ENCODE results near the gene ERN1.

ERN1 gene

DNA sequence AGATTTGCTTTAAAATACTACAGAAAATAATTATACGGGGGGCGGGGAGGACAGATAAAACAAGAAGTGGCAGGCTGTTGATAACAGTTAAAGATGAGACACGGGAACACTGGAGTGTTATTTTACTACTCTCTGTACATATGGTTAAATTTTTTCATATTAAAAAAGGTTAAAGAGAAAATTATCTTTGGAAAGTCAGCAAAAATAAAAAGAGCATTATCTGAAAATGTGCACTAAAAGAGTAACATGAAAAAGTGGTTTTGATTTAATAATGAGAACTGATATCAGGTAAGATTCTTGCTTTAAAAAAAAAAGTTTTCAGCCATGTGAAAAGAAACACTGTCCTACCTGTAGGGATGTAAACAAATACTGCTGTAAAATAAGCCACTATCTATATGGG is 46.9 kb downstream of the ERN1 start:
- DNase-seq = no peak

DNA sequence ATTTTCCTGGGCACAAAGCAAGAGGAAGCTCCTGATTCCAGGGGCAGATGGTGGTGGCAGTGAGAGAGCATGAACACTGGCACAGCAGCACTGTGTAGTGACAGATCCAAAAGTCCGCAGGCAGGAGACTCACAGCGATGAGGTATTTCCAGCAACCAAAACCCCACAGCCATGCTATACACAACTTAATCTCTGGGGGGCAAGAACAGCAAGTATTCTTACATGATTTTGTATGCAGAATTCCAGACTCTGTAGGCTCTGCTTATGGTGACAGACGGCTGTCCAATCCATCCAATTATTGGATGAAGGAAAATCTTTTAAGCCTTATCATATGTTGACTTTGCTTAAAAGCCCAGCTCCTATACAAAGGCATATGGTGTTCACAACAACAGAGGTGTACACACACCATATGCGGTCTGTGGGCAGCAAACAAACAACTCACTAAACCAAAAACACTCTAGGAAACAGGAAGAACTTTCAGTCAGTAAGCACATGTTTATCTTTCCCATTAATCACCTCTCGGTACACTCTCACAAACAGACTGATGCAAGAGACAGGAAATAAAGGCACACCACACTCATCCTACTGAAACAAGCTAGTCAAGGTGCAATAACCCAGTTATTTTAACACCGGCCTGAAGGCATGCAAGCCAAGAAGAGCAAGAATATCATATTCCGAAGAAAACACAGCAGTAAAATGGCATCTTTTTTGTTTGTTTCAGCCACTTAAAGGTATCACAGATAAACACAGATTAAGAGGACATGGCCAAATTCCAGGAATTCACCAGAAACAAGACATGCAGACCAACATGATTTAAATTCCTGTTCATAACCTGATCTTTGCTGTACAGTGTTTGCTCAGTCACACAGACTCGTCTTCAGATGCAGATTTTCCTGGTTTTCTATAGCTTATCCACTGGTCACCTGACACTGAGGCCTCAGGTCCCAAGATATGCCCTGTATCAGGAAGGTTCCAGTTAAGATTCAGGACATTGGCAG is 47.8 kb downstream of the ERN1 start:
- peak in 1 of 2 donors; percentile 58 for DNase-seq

DNA sequence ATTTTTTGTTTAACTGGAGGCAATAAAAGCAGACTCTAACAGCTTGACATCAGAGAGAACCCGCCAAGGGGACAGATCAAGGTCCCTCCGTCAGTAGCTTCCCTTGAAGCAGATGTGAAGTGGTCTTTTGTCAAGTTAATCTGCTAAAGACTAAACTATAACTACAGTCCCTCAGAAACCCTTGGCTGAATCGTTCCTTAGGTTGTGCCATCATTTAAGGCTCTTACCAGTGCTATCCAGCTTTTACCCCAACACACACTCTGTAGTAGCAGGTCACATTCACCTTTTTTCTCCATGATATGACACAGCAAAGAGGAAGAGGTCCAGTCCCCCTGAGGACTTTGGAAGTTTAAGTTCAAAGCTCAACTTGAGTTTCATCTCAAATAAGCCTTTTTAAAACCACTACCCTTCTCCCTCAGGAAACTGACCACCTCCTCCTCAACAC is 49.7 kb downstream of the ERN1 start:
- DNase-seq = no peak

DNA sequence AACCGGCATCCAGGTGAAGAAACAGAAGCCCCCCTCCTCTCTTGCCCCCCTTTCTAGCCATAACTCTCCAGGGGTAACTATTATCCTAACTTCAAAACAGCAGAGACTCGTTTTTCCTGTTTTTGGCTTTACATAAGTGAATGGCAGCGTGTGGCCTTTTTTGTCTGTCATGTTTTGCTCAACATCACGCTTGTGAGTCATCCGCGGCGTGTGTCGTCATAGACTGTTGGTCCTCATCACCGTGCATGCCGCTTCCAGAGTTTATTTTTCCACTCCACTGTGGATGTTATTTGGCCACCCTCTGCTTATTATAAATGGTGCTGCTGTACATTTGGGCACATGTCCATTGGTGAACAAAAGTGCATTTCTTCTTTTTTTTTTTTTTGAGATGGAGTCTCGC is 52.6 kb downstream of the ERN1 start:
- DNase-seq = peak in 1 of 2 donors; percentile 71

DNA sequence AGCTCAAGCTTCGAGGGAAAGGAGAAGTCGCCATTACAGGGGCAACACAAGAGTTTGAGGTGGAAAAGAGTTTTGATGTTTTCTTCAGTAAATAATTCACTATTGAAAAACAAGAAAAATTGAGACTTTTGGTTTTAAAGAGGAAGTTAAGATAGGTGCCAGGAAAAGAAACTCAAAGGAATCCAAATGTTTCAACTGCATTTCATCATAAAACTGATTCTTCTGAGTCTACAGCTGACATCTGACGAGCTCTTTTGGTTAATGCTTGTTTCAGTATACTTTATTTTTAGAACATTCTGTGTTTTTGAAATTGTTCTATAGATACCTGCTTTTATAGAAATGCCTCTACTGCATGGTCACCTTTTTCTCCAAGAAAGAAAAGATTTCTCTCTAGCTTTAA is 54.0 kb downstream of the ERN1 start:
- DNase-seq = no peak

DNA sequence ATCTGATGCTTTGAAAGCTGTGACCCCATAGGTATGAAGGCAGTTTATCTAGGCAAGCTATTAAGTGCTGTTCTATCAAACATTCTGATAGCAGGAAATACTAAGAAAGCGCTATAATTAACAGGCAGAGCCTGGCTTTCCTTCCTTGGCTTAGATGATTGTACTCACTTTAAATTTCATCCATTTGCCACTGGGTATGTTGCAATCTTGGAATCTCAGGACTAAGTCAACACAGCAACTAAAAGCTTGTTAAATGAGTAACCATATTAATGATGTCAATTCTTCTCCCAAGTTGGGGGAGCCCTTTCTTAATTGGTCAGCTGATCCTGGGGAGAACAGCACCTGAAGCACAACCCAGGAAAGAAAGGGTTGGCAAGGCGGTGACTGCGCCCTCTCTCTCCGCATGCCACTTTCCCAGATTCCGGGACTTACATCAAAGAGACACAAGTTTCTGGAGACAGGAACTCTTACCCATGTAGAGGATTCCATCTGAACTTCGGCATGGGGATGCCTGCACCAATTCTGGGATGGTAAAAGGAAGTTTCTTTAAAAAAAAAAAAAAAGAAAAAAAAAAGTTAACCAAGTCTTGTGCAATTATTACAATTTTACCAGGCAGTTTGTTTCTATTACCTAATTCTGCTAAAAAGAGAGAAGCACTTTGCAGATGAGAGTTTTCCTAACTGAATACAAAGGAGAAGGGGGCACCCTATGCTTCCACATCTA is 55.1 kb downstream of the ERN1 start:
- no peak for DNase-seq

DNA sequence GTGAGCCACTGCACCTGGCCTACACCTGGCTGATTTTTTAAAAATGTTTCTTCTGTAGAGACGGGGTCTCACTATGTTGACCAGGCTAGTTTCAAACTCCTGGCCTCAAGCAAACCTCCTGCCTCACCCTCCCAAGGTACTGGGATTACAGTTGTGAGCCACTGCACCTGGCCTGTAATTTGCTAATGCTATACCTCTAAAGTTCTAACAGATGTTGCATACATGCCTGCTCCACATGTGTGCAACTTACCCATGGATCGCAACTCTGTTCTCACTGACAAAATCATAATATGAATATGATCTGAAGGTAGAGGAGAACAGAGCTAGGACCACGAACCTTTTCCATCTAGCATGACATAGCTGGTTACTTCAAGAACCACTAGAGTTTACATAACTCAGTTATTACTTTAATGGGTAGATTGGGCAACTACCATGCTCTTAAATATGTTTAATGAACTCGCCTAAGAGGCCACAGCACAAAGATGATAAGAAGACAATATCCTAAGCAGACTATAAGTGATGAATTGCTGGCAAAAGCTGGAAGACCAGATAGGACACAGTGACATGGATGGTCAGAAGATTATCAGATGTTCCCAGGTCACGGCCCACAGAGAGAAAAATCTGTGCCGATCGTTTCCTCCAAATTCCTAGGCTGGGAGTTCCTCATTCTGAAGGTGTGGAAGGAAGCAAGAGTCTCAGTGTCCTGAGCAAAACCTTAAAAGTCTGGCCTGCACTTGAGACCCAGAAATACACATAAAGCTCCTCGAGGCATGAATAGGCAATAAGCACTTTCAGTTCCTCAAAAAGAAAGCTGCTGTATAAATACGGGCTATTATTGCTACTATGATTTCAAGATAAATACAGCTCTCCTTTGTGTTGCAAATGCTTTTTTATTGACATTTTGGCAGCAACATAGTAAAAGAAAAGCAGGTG is 55.9 kb downstream of the ERN1 start:
- peak in 1 of 2 donors; percentile 19 for DNase-seq

DNA sequence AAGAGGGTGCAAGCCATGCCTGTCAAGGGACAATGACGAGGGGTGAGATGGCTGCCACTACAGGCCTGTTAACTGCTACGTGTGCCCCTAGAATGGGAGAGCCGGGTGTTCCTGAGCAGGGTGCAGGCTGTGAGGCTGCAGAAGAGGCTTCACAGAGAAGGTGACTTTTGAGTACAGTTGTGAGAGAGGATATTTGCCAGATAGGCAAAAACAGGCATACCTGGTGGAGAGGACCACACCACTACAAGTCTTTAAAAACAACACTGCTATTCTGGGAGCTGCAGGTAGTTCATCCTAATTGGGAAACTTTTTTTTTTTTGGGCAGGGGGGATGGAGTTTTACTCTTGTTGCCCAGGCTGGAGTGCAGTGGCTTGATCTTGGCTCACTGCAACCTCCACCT is 58.8 kb downstream of the ERN1 start:
- no peak for DNase-seq

DNA sequence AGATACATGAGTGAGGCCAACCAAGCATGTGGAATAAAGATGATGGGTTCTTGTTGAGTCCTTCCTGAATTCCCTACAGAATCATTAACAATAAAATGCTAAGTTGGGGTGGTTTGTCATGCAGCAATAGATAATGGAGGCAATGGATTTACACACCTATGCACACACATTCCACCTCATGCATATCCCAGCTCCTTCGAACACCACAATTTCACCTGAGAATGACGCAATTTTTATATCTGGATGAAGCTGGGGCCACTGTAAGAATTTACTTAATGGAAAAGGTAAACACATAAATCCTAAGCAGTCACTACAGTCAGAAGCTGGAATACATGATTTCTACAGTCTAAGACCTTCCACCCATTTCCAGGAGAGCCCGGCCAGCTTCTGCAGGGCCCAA is 59.7 kb downstream of the ERN1 start:
- no peak for DNase-seq

DNA sequence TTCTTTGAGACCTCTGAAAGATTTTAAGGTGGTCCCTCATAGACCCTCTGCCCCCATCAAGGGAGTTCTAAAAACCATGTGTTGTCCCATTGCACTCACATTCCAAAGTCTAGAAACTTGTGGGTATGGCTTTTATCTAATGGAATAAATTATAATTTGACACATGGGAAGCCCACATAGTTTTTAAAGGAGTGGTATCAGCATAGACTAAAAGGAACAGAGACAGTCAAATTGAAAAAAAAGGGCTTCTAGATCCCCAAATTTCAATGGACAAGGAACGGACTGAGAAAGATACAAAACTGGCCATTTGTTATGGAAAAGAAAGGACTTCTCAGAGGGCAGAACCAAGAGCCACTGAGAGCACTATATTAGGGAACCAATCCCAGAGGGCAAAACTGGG is 60.8 kb downstream of the ERN1 start:
- no peak for DNase-seq

DNA sequence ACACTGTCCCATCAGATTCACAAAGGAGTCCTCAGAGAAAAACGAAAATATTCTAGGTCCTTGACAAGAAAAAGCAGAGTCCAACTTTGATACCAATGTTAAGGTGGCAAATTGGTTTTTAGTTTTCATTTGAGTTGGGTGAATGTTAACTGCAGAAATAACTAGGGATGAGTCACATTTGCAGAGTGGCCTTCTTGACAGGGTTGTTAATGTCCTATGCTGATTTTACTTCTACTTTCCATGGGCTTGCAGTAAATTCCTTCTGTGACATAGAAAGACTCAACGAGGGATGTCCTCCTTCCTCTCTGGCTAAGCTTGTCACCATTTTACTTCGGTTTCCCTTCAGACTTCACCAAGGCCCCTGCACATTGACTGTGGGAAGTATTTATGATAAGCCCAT is 62.3 kb downstream of the ERN1 start:
- DNase-seq = no peak

DNA sequence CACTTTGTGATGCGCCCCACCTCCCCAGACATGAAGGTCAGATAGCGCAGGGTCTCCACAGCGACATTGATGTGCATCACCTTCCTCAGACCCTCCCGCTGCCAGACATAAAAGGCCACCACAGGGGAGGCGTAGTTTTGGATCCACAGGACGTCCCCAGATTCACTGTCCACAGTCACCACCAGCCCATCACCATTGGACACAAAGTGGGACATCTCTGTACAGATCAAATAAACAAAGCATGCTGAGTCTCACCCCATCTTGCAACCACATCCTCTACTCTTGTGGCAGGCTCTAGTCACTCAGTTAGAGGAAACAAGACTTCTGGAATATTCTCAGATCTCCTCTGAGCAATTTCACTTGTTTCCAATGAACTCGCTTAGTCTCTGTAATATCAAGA is 63.2 kb downstream of the ERN1 start:
- DNase-seq = peak; percentile 40 to 73

DNA sequence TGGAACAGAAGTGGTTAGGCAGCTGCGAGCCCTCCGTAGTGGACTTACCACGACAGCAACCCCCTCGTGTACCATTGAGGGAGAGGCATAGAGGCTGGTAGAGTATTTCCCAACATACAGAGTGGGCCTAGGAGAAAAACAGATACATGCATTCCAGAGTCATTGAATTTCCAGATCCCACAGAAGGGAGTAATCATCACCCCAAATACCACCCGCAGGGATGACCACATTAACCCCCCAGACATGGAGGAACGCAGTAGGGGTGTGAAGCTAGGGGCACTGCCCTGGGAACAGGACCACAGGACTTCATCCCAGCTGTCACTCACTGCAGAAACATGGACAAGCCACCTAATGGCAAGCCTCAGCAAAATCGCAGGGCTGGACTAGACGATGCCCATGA is 64.8 kb downstream of the ERN1 start:
- no peak for DNase-seq

DNA sequence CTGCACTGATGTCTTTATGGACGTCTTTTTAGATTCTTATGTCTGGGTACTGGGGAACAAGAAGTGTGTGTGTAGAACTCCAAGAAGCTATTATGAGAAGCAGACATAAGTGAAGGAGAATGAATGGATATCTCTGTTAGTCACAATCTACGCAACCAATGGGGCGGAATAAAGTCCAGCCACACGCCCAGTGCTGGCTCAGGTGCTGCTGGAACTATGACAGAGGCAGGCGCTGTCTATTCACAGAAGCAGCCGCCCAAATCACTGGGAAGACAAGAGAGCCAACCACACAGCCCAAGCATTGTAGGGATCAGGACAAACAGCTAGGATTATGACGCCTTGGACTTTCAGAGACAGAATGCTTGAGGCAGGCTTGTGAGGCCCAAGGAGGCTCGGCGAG is 65.6 kb downstream of the ERN1 start:
- DNase-seq = no peak

DNA sequence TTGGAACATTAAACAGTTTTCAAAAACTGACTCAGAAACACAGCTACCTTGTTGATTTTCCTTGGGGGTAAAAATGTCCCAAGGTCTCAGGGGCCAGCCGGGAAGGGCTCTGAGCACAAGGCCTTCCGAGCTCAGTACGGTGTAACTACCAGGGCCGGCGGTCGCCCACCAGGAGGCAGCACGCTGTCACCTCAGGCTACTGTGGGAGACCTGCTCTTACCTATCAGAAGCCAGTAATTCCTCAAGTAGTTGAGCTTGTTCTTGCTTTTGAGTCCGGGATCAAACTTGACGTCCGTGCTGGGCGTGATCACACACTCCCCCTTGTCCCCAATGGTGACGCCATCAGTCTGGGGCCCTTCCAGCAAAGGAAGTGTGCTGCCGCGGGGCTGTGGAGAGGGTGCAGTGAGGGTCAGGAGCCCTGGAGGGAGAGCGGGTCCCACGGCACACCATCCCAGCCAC is 66.1 kb downstream of the ERN1 start:
- DNase-seq = peak; percentile 59

DNA sequence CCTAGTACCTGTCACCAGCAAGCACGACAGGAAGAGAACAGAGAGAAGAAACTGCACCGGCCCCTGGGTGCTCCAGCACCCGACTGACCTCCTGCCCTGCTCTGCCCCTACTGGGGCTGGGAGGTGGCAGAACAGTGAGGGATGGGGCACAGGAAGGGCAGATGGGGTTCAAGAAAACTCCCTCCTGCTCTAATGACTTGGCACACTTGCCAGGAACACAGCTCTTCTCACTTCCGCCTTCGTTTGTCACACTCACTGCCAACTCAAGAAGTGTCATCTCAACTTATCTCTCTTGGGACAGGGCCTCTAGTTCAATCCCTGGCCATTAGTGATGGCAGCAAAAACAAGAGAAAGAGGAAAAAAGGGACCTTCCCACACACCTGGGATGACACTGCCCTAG is 66.9 kb downstream of the ERN1 start:
- peak; percentile 45 to 57 for DNase-seq

DNA sequence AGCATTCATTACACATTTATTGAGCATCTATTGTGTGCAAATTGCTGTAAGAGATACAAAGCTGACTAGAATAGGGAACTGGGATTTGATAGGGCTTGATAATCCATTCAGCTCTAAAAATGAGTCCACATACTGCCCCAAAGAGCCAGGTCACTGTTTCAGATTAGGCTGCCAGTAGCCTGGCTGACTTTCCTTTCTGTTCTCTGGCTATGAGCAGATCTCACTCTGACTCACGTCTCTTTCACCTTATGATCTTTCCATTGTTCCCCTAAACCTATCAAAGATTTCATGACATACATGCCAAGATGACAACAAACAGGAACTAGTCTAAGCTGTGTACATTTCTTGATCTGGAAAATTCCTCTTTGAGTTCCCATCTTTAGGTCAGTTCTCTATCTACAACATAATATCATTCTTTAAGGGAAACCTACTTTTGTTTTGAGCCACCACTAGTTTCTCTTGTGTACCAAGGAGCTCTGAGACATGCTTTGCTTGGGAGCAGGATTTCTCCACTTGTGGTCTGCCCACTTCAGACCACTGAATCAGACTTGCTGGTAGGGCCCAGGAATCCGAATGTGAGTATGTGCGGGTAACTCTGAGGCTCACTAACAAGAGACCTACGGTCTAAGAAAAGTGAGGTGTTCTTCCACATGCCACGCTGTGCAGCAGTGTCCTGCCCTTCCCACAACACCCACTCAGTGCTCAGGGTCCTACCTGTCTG is 68.6 kb downstream of the ERN1 start:
- no peak for DNase-seq

DNA sequence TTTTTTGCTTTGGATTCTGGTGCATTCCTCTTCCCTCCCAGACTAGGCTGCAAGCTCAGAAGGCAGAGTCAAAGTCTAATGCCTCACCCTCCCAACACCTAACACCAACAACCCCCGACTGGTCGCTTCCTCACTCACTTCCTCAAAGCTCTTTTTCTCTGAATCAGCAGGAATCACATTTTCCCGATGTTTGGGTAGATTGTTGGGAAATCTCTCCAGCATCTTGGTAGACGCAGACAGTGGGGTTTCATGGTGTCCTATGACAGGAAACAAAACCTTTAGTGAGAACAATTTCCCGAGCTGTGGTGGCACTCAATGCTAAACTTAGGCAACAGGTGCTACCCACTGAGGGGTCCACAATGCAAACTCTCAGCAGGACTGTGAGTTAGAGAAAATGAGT is 69.6 kb downstream of the ERN1 start:
- no peak for DNase-seq

DNA sequence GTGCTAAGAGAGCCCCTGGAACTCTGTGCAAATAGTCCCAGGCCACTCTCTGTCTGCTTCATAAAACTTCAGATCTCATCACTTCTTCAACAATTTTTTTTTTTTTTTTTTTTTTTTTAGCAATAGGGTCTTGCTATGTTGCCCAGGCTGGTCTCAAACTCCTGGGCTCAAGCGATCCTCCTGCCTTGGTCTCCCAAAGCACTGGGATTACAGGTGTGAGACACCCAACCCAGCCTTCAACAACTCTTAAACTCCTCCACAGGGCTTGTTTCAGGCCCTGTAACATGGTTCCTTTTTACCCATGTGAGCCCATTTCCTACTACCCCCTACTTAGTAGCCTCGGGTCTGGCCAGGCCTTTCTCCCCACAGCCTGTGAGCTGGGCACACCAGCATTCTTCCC is 70.2 kb downstream of the ERN1 start:
- no peak for DNase-seq

DNA sequence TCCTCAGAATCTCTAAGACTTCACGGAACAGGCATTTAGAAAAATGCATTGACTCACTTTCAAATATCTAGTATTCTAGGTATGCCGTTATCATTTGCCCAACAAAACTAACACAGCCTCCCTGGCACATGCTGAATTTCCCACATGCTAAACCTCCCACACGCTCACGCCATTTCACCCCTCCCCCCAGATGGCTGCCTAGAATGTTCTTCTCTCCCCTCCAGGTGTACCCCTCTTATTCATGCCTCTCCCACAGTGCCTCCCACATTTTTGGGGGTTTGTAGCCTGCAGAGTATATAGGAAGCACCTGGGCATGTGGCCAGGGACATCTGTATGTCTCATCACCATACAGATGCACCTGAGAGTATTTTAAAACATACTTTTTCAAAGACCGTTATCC is 71.3 kb downstream of the ERN1 start:
- DNase-seq = no peak

DNA sequence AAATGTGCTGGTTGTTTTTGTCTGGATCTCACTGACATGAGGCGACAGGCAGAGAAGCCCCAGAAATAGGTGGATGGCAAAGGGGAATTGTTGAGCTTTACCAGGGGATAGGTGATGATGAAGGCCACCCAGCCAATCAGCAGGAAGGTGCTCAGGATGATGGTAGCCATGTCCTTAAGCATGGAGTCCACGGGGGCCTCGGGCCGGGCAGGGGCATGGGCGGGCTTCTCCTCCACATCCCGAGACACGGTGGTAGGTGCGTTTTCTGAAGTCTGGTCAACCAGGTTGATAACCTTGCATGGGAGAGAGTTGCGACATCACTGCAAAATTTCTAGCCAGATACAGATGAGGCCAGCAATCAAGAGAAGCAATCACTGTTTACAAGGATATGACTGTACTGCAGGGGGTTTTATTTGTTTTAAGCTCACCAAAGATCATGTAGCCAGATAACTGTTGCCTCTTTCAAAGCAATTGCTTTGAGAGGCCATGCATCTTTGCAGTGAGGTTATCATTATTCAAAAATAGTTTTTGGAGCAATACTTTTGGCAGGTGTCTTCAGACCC is 72.2 kb downstream of the ERN1 start:
- no peak for DNase-seq

Measured in CD4-positive, alpha-beta T cell treated with Interleukin-1 beta for 1 hour (primary cell).